Epidermal melanocyte (primary cell): ENCODE results near the gene CCL27.

Source experiments
- DNase-seq: peaks from one replicate; pipeline ENCODE4 v3.0.0; 2011; ENCODE audit warnings: low spot score; ENCODE audit not compliant: insufficient read length

Gene CCL27

GRCh38 chr9:34684816-34685215 is 22.4 kb upstream of the CCL27 start:
- DNase-seq = no peak

- no peak for DNase-seq
These were observed 21.7 kb upstream of the CCL27 start for GRCh38 chr9:34684145-34684544.

GRCh38 chr9:34675869-34676268 is 13.4 kb upstream of the CCL27 start:
- no peak for DNase-seq

- peak; percentile 62 for DNase-seq
These were observed 12.7 kb upstream of the CCL27 start for GRCh38 chr9:34675048-34675714.

- DNase-seq = no peak
These were observed 12.0 kb upstream of the CCL27 start for GRCh38 chr9:34674440-34674839.

- DNase-seq = no peak
These were observed 8.8 kb upstream of the CCL27 start for GRCh38 chr9:34671307-34671706.

GRCh38 chr9:34669809-34670562 is 7.5 kb upstream of the CCL27 start:
- no peak for DNase-seq

GRCh38 chr9:34665381-34666250 is 3.2 kb upstream of the CCL27 start:
- DNase-seq = peak; percentile 96

- no peak for DNase-seq
These were observed 2.6 kb upstream of the CCL27 start for GRCh38 chr9:34665067-34665380.

GRCh38 chr9:34664281-34665066 is 2.0 kb upstream of the CCL27 start:
- peak; percentile 73 for DNase-seq

GRCh38 chr9:34663303-34663605 is 797 bp upstream of the CCL27 start:
- DNase-seq = no peak

- DNase-seq = no peak
These were observed 2.7 kb downstream of the CCL27 start for GRCh38 chr9:34659592-34660253.

- no peak for DNase-seq
These were observed 4.0 kb downstream of the CCL27 start for GRCh38 chr9:34658461-34658860.

GRCh38 chr9:34656992-34657391 is 5.5 kb downstream of the CCL27 start:
- no peak for DNase-seq

GRCh38 chr9:34655394-34655793 is 7.1 kb downstream of the CCL27 start:
- DNase-seq = no peak

GRCh38 chr9:34654323-34655051 is 8.0 kb downstream of the CCL27 start:
- no peak for DNase-seq

GRCh38 chr9:34653151-34654072 is 9.0 kb downstream of the CCL27 start:
- no peak for DNase-seq

GRCh38 chr9:34652602-34653000 is 9.9 kb downstream of the CCL27 start:
- no peak for DNase-seq

- DNase-seq = peak; percentile 91
These were observed 10.4 kb downstream of the CCL27 start, which contains the start of gene IL11RA for GRCh38 chr9:34651876-34652601. TSS of gene IL11RA (plus strand) at chr9:34652185. CDS start at chr9:34655218, 3,033 bp downstream.
